Neural progenitor cell (in vitro differentiated cells): ENCODE data around the gene PRKAG2.

Experiments used
- CTCF ChIP-seq: fragments of 200-600 bp; sonication (generic); IDR thresholded peaks from 2 replicates; pipeline ENCODE4 v1.5.1; 2017; ENCODE audit warnings: antibody characterized with exemption, mild to moderate bottlenecking
- EZH2 ChIP-seq: fragments of 200-600 bp; sonication (generic); IDR thresholded peaks from 2 replicates; pipeline ENCODE4 v1.6.1; 2017; ENCODE audit warnings: antibody characterized with exemption, mild to moderate bottlenecking, moderate library complexity

GRCh38 chr7:151767557-151767956 is 109.4 kb downstream of the PRKAG2 start:
- TF ChIP-seq CTCF (no peak), EZH2 (no peak)
